ENCODE measurements around the gene CA10.

CA10 gene

DNA sequence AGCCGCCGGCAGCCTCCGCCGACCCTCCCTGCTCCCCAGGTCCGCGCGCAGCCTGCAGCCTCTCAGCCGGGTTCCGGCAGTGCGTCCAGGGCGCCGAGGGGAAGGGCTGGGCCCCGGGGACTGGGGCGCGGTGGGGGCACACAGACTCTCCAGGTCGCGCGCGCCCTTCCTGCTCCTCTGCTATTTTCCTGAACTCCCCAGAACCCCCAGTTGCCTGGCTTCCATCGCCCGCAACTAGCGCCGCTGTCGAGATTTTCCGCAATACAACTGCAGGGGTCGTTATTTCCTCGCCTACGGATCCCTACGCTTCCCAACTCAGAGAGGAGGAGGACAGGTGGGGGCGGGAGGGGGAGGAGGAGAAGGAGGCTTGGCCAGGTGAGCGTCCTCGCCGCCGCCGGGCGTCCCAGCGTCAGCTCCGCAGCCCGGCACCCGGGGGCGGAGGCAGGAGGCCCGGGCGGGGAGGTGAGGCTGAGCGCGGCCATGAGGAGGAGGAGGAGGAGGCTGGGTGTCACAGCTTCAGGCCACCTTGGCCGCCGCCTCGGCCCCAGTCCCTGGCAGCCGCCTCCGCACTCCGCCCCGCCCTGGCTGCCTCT, at the start of gene CA10:
Gene CA10, minus strand, starts transcription at position 265 of the 593 bp plus-strand sequence.
- Histone ChIP-seq H3K79me2 (ENCODE audit: control insufficient read depth, low read length) (no peaks in the 10 kb centered on the region), H3K27me3 (ENCODE audit: control insufficient read depth, low read length) (no peaks in the 10 kb centered on the region), H3K36me3 (ENCODE audit: control insufficient read depth, low read length) (no peaks in the 10 kb centered on the region), H3K9me2 (replicated peaks; ENCODE audit: control insufficient read depth, low read length) (no peaks in the 10 kb centered on the region), H3K4me3 (ENCODE audit: low read length) (no peak within 1 kb of the TSS), H3K4me1 (ENCODE audit: control insufficient read depth, low read length) (no peaks in the 10 kb centered on the region), H4K20me1 (ENCODE audit: control insufficient read depth, insufficient read depth, low read depth, low read length) (no peaks in the 10 kb centered on the region), H3K9me3 (ENCODE audit: control insufficient read depth, insufficient read depth, low read length) (no peaks in the 10 kb centered on the region; the same call in 1 of the 2 replicates), H3F3A (ENCODE audit: control insufficient read depth, insufficient read depth) (no peaks in the 10 kb centered on the region), H3K4me2 (ENCODE audit: low read length) (no peak within 1 kb of the TSS), H3K27ac (ENCODE audit: low read depth, low read length) (no peak within 1 kb of the TSS)
- TF ChIP-seq EZH2phosphoT487 (IDR thresholded peaks at IDR 0.05; ENCODE audit: borderline replicate concordance, low read length), result no peak
- TF ChIP-seq, protein P1, sequence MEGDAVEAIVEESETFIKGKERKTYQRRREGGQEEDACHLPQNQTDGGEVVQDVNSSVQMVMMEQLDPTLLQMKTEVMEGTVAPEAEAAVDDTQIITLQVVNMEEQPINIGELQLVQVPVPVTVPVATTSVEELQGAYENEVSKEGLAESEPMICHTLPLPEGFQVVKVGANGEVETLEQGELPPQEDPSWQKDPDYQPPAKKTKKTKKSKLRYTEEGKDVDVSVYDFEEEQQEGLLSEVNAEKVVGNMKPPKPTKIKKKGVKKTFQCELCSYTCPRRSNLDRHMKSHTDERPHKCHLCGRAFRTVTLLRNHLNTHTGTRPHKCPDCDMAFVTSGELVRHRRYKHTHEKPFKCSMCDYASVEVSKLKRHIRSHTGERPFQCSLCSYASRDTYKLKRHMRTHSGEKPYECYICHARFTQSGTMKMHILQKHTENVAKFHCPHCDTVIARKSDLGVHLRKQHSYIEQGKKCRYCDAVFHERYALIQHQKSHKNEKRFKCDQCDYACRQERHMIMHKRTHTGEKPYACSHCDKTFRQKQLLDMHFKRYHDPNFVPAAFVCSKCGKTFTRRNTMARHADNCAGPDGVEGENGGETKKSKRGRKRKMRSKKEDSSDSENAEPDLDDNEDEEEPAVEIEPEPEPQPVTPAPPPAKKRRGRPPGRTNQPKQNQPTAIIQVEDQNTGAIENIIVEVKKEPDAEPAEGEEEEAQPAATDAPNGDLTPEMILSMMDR (IDR thresholded peaks at IDR 0.05; ENCODE audit: low read depth, low read length, poor library complexity, severe bottlenecking), result no peak

DNA sequence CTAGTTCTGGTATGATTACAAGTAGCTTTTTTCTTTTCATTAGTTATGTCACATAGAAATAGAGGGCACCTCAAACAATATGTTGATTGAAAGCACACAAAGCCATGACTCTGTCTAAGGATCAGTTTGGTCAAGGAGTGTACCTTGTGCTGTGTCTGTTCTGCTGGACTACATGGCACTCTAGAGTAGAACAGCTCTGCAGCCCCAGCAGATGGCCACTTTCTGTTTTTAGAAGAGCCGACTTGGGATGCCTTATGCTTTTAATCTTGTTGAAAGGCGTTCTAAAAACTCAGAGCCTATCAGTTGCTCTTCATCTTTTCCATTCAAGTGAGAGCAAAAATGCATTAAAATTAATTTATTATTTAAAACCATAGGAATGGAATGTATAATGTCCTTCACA, 49.3 kb upstream of the CA10 start:
- no peak for TF ChIP-seq EZH2phosphoT487 (IDR thresholded peaks at IDR 0.05; ENCODE audit: borderline replicate concordance, low read length)
- TF ChIP-seq, protein P1 (IDR thresholded peaks at IDR 0.05; ENCODE audit: low read depth, low read length, poor library complexity, severe bottlenecking), result no peak
- H3K4me2 ChIP-seq (ENCODE audit: low read length), result no peak overlapping the region
- no peaks in the 10 kb centered on the region for H3K4me1 ChIP-seq (ENCODE audit: control insufficient read depth, low read length)
- H3K9me3 ChIP-seq (ENCODE audit: control insufficient read depth, insufficient read depth, low read length), result no peaks in the 10 kb centered on the region
- H3F3A ChIP-seq (ENCODE audit: control insufficient read depth, insufficient read depth), result no peaks in the 10 kb centered on the region
- H3K9me2 ChIP-seq (replicated peaks; ENCODE audit: control insufficient read depth, low read length), result no peaks in the 10 kb centered on the region
- no peaks in the 10 kb centered on the region for H4K20me1 ChIP-seq (ENCODE audit: control insufficient read depth, insufficient read depth, low read depth, low read length)
- H3K27ac ChIP-seq (ENCODE audit: low read depth, low read length), result no peak overlapping the region
- no peaks in the 10 kb centered on the region for H3K27me3 ChIP-seq (ENCODE audit: control insufficient read depth, low read length)
- no peaks in the 10 kb centered on the region for H3K36me3 ChIP-seq (ENCODE audit: control insufficient read depth, low read length)
- no peaks in the 10 kb centered on the region for H3K79me2 ChIP-seq (ENCODE audit: control insufficient read depth, low read length)
- H3K4me3 ChIP-seq (ENCODE audit: low read length), result no peak overlapping the region

DNA sequence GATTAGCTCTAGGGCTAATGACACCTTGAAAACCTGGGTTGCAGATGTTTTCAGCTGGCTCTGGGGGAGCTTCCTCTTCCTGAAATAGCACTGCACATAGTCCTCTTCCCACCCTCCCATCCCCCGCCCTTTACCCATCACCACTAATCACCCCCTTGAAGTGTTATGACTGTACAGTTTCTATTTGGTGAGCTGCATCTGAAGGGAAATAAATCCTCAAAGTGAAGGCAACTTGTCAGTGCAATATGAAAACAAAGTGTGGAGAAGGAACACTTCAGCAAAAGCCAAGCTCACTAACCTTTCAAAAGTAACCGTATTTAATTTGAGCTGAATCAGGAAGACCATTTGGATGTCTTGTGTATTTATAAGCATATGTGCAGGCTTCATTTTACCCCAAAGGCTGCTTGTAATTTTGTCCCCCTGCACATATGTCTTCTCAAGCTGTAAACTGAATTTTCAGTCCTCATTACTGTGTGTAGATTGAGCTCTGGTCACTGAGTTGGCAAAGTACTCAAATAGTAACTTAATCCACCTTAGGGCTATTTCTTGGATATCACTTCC, 44.1 kb upstream of the CA10 start:
- H3K27me3 ChIP-seq (ENCODE audit: control insufficient read depth, low read length), result no peaks in the 10 kb centered on the region
- H3K4me2 ChIP-seq (ENCODE audit: low read length), result no peak overlapping the region
- no peaks in the 10 kb centered on the region for H3K4me1 ChIP-seq (ENCODE audit: control insufficient read depth, low read length)
- TF ChIP-seq, protein P1 (IDR thresholded peaks at IDR 0.05; ENCODE audit: low read depth, low read length, poor library complexity, severe bottlenecking), result no peak
- TF ChIP-seq EZH2phosphoT487 (IDR thresholded peaks at IDR 0.05; ENCODE audit: borderline replicate concordance, low read length), result no peak
- no peaks in the 10 kb centered on the region for H3K9me3 ChIP-seq (ENCODE audit: control insufficient read depth, insufficient read depth, low read length)
- H3F3A ChIP-seq (ENCODE audit: control insufficient read depth, insufficient read depth), result no peaks in the 10 kb centered on the region
- H3K36me3 ChIP-seq (ENCODE audit: control insufficient read depth, low read length), result no peaks in the 10 kb centered on the region
- no peaks in the 10 kb centered on the region for H4K20me1 ChIP-seq (ENCODE audit: control insufficient read depth, insufficient read depth, low read depth, low read length)
- no peaks in the 10 kb centered on the region for H3K79me2 ChIP-seq (ENCODE audit: control insufficient read depth, low read length)
- no peak overlapping the region for H3K27ac ChIP-seq (ENCODE audit: low read depth, low read length)
- no peak overlapping the region for H3K4me3 ChIP-seq (ENCODE audit: low read length)
- no peaks in the 10 kb centered on the region for H3K9me2 ChIP-seq (replicated peaks; ENCODE audit: control insufficient read depth, low read length)

All from DOHH2 (cell line).